SK-N-MC (cell line): ENCODE data around the gene SMG1.
"Not testable (repeated sequence)": the region's sequence is repeated elsewhere in the genome, so short reads cannot be mapped to it uniquely, and the experiment has no call there.

Experiments used
- DNase-seq: peaks from one replicate; pipeline ENCODE4 v3.0.0-alpha.2; 2011; ENCODE audit warnings: low read depth, low spot score
- H3K27ac ChIP-seq: fragments of 200-600 bp; sonication (generic); 2 replicates; pipeline ENCODE4 v1.5.1; 2016; ENCODE audit warnings: mixed run types
- H3K36me3 ChIP-seq: fragments of 200-600 bp; sonication (generic); 2 replicates; pipeline ENCODE4 v1.6.1; 2017; ENCODE audit warnings: antibody characterized with exemption, low read length, mixed read lengths; ENCODE audit not compliant: insufficient read depth
- H3K4me3 ChIP-seq: fragments of 200-600 bp; sonication (generic); 2 replicates; pipeline ENCODE4 v1.5.1; 2016
- H3K9ac ChIP-seq: fragments of 200-600 bp; sonication (generic); 2 replicates; pipeline ENCODE4 v1.8.0; 2017; ENCODE audit warnings: mixed run types, mixed read lengths; ENCODE audit not compliant: insufficient read length
- H3K9me3 ChIP-seq: fragments of 200-600 bp; sonication (generic); 2 replicates; pipeline ENCODE4 v1.6.1; 2017; ENCODE audit warnings: low read depth, mild to moderate bottlenecking, antibody characterized with exemption, low read length, moderate library complexity, mixed read lengths
- EZH2 ChIP-seq: fragments of 200-600 bp; sonication (generic); IDR thresholded peaks from one replicate; pipeline ENCODE4 v1.6.1; 2017; ENCODE audit warnings: antibody characterized with exemption
- FOXP2 ChIP-seq: optimal IDR thresholded peaks from 2 replicates; pipeline ENCODE3; 2011; ENCODE audit warnings: mild to moderate bottlenecking, moderate library complexity; ENCODE audit not compliant: insufficient read depth; ENCODE audit errors: extremely low read length, control extremely low read depth
- POLR2AphosphoS5 ChIP-seq: IDR thresholded peaks from 2 replicates; pipeline ENCODE4 v1.6.1; 2012; ENCODE audit warnings: mild to moderate bottlenecking, low read depth, low read length, borderline replicate concordance

Gene SMG1

DNA sequence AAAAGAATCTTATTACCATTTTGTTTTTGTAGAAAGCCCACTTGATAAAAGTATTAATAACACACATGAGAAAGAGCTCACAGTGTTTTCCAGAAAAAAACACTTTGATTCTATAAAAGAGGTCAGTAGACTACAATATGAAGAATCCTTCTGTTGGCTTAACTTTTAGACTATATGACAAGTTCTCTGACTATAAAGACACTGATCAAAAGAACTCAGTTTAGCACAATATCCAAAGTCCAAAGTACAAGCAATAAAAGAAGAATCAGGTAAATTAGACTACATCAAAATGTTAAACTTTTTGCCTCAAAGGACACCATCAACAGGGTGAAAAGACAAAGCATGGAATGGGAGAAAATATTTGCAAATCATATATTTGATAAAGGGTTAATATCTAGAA lies 11.2 kb upstream of the SMG1 start:
- no peak for DNase-seq
- no peak overlapping the region for H3K27ac ChIP-seq
- H3K36me3 ChIP-seq: no peaks in the 10 kb centered on the region
- TF ChIP-seq FOXP2: no peak
- TF ChIP-seq EZH2: no peak
- TF ChIP-seq POLR2AphosphoS5: no peak
- no peak overlapping the region for H3K4me3 ChIP-seq
- no peaks in the 10 kb centered on the region for H3K9me3 ChIP-seq
- H3K9ac ChIP-seq: no peak overlapping the region

DNA sequence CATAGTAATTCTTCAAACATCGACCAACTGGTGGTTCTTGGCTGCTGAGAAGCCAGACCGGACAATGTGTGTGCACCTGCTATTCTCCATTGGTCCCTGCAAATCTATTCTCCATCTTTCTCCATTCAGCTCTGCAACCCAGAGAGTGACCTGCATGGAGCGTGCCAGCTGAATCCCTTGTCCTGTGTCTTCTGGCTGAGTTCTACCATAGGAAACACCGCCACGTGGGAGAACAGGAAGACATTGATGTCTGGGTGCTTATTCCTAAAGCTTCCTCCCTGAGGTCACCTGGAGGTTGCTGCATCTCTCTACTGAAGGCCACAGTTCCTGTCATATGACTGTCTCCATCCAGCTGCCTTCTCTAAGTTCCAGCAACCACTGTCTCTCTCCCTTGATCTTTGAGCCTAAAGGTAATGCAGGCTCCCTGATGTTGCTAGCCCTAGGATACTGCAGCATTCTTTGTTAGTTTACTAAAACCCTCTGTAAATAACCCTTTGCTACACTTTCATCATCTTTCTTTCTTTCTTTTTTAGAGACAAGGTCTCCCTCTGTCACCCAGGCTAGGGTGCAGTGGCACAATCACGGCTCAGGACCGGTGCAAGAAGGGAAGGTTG lies 10.6 kb upstream of the SMG1 start:
- Histone ChIP-seq H3K36me3 (no peaks in the 10 kb centered on the region), H3K27ac (no peak overlapping the region), H3K9me3 (no peaks in the 10 kb centered on the region), H3K4me3 (no peak overlapping the region), H3K9ac (no peak overlapping the region)
- TF ChIP-seq POLR2AphosphoS5: no peak
- no peak for TF ChIP-seq FOXP2
- TF ChIP-seq EZH2: no peak
- no peak for DNase-seq

DNA sequence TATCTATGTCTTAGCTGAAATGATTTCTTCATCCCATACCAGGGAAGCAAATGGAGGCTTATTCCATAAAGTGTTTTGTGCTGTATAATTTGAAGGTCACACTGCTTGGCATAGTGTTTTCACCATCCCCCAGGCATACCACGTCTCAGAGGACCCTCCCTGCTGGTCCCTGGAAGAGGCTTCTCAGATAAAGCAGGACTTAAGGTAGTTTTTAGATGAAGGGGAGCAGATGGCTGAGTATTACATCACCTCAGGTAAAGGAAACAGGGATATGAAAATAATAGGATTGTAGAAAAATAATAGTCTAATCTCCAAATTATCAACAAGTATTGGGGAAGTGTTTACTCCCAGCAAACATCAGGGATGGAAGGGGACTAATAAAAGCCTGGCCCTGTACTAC lies 7.3 kb upstream of the SMG1 start:
- Histone ChIP-seq H3K9me3 (no peaks in the 10 kb centered on the region), H3K36me3 (no peaks in the 10 kb centered on the region), H3K4me3 (no peak overlapping the region), H3K27ac (no peak overlapping the region), H3K9ac (no peak overlapping the region)
- no peak for DNase-seq
- TF ChIP-seq FOXP2 (no peak), EZH2 (no peak), POLR2AphosphoS5 (no peak)

DNA sequence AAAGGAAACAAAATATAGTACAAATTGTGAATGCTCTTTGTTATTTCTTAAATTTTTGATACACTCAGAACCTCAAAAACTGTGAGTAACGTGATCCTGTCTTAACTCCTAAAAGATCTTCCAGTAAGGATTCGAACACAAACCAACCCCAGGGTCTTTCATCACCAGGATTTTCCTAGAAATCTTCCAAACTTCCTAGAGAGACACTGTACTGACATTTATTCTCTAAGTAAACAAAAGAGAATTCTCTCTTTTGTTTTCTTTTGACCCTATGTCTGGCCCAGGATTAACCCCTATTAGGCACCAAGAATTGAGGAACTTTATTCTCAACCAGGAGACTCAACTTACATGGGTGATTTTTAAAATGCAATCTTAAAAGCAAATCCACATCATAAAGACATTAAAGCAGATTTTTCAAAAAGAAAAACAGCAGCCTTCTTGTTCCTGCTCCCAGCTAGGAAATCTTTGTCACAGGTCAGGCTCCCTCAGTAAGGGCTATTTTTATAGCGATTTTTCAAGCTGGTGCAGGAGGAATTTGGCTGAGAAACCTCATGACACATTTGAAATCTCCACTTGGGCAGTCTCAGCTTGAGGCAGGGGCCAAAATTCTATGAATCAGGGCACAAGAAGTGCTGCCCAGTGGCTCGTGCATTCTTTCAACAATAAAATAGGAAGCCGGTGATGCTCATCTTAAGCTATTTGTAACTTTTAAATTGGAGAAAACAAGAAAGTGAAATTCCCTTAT lies 6.2 kb upstream of the SMG1 start:
- H3K36me3 ChIP-seq: no peaks in the 10 kb centered on the region
- TF ChIP-seq FOXP2: no peak
- TF ChIP-seq POLR2AphosphoS5: no peak
- no peak for TF ChIP-seq EZH2
- no peak for DNase-seq
- no peak overlapping the region for H3K9ac ChIP-seq
- H3K9me3 ChIP-seq: no peaks in the 10 kb centered on the region
- no peak overlapping the region for H3K4me3 ChIP-seq
- no peak overlapping the region for H3K27ac ChIP-seq

DNA sequence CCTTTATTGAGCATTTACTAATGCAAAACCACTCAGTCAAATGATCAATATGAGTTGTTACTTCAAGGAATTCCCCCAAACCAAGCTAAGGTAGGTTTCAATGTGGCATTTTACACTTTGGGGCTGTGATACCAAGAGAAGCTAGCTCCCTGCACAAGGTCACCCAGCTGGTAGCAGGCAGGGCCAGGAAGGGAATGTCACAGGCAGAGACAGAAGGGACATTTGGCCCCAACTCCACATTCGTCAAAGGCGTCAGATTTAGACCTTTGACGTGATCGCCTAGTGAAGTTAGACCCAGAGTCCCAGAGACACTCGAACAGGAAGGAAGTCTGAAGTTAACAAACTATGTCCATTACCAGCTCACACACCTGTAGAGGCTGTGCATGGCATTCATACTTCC lies 5.5 kb upstream of the SMG1 start:
- no peak for TF ChIP-seq EZH2
- TF ChIP-seq POLR2AphosphoS5: no peak
- no peak for TF ChIP-seq FOXP2
- H3K4me3 ChIP-seq: no peak overlapping the region
- H3K36me3 ChIP-seq: no peaks in the 10 kb centered on the region
- no peaks in the 10 kb centered on the region for H3K9me3 ChIP-seq
- no peak overlapping the region for H3K9ac ChIP-seq
- no peak for DNase-seq
- H3K27ac ChIP-seq: no peak overlapping the region

DNA sequence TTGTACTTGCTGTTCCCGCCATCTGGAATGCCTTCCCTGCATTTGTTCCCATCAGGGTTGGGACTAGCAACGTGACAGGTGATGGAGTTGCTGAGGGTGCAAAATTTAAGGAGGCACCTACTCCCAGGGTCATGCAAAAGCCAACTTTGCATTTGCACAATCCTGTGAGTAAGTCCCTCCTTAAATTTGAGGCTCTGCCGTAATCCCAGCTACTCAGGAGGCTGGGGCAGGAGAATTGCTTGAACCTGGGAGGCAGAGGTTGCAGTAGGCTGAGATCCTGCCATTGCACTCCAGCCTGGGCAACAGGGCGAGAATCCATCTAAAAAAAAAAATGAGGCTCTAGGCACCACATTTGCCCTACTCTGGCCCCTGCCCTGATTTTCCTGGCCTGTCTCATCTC lies 3.9 kb upstream of the SMG1 start:
- not testable (repeated sequence) for H3K4me3 ChIP-seq, H3K9ac ChIP-seq, H3K9me3 ChIP-seq, H3K36me3 ChIP-seq, DNase-seq, H3K27ac ChIP-seq

DNA sequence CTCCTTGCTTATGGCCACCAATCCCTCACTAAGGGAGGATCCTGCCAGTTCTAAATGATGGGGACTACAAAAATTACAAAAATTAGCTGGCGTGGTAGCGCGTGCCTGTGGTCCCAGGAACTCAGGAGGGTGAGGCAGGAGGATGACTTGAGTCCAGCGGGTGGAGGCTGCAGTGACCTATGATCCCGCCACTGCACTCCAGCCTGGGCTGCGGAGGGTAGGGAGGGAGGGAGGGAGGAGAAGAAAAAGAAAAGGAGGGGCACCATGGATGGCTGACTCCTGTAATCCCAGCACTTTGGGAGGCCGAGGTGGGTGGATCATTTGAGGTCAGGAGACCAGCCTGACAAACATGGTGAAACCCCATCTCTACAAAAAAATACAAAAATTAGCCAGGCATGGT lies 1.9 kb upstream of the SMG1 start:
- H3K27ac ChIP-seq, H3K9ac ChIP-seq, H3K9me3 ChIP-seq, H3K36me3 ChIP-seq, H3K4me3 ChIP-seq, DNase-seq: not testable (repeated sequence)

DNA sequence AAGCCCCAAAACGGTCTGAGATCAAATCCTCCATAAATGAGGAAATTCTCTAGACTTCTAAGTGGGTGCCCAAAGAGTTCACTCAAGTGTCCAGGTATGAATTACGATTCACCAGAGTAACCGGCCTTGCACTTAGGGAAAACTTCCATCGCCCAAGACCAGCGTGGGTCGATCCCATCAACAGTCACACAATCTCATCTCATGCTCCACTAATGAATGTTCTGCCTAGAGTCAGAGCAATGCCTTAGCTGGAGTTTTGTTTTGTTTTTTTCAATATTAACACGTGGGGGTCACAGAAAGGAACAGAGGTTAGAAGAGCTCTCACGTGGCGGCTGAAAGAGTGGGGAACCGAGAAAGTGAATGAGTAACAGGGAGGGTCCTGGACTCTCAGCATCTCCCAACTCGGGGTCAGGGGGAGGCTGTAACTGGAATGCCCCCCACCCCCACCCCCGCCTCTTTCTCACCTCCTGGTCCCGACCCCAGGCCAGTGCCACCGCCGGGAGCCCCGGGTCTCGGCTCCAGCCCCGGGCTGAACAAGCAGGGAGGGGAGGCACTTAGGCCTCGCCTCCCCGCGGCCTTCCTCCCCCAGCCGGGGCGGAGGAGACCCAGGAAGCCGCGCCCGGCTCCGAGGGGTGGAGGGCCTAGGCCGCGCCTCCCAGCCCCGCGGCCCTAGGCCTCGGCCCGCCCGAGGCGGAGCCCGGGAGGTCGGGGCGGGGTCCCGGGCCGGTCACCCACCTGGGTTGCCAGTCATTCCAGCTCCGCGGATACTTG lies 808 bp downstream of the SMG1 start:
- Histone ChIP-seq H3K9ac (peak overlapping the region; percentile 82), H3K4me3 (peak overlapping the region; percentile 82)
- H3K36me3 ChIP-seq, DNase-seq, H3K9me3 ChIP-seq, H3K27ac ChIP-seq: not testable (repeated sequence)

DNA sequence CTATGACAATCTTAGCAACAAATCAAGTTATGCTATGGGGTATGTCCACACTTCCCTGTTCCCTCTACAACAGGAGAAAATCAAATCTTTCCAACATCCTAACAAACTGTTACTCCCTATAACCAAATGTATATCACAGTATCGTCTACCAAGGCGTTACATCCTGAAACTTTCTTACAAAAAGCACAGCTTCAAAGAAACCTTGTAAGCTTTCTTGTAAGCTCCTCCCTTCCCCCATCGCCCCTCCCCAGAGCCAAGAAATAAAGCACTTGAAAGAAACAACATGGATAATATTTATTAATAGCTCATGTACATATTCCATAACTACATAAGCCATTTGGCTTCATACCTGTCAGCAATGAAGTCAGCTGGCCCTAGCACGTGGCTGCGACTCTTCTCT lies 2.3 kb downstream of the SMG1 start:
- H3K9me3 ChIP-seq, H3K9ac ChIP-seq, H3K36me3 ChIP-seq, DNase-seq, H3K27ac ChIP-seq: not testable (repeated sequence)
- peak overlapping the region; percentile 82 for H3K4me3 ChIP-seq

DNA sequence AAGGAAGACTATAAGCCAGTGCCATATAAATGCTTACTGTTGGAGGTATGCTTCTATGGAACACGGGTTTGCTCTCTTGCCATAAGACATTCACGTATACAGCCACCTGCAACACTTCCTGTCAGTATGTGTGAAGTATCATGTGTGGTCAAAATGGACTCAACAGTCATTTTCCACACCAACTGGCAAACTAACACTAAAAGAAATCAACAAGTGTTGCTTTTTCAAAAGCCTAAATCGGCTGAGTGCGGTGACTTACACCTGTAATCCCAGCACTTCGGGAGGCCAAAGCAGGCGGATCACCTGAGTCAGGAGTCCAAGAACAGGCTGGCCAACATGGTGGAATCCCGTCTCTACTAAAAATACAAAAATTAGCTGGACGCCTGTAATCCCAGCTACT lies 3.1 kb downstream of the SMG1 start:
- not testable (repeated sequence) for DNase-seq, H3K36me3 ChIP-seq, H3K4me3 ChIP-seq, H3K9ac ChIP-seq, H3K27ac ChIP-seq, H3K9me3 ChIP-seq

DNA sequence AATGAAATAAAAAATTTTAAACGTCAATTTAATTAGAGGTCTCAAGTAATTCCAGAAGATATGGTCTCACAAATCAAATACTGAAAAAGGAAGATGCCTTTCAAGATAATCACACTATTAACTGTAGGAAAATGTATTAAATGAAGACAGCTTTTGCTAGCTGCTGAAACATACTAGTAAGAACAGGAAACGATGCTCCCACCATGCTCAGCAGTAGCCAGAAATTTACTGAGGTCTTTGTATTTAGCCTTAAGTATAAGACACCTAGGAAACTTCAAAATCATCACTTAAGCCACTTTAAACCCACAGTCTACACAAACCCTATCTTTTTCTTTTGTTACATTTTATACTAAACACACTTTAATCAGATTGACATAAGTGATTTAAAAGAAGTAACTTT lies 16.6 kb downstream of the SMG1 start:
- H3K9ac ChIP-seq, H3K4me3 ChIP-seq, DNase-seq, H3K9me3 ChIP-seq, H3K27ac ChIP-seq, H3K36me3 ChIP-seq: not testable (repeated sequence)

DNA sequence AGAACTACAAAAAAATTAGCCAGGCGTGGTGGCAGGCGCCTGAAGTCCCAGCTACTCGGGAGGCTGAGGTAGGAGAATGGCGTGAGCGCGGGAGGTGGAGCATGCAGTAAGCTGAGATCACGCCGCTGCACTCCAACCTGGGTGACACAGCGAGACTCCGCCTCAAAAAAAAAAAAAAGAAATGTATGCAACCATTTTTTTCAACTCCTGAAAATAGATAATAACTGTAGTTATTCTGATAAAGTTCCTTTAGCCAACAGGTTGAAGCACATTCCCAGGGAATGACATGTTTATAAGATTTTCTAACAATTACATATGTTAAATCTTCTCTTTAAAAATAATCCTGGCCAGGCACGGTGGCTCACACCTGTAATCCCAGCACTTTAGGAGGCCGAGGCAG lies 17.5 kb downstream of the SMG1 start:
- H3K4me3 ChIP-seq, H3K9ac ChIP-seq, H3K9me3 ChIP-seq, H3K36me3 ChIP-seq, H3K27ac ChIP-seq, DNase-seq: not testable (repeated sequence)

DNA sequence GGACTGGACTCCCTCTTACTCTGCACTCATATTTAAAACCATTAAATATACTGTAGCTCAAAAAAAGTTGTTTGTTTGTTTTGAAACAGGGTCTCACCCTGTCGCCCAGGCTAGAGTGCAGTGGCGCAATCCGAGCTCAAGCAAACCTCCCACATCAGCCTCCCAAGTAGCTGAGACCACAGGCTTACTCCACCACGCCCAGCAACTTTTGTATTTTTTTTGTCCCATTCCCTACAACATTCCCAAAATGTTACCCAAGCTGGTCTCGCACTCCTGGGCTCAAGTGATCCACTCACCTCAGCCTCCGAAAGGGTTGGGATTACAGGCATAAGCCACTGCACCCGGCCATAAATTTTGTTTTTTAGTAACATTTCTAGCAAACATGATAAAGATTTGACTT lies 23.4 kb downstream of the SMG1 start:
- not testable (repeated sequence) for H3K9me3 ChIP-seq, H3K4me3 ChIP-seq, DNase-seq, H3K27ac ChIP-seq, H3K9ac ChIP-seq, H3K36me3 ChIP-seq
